Inflammatory macrophage treated with lipopolysaccharide for 4 hours (primary cell): ENCODE results near the gene SPA17.

Experiments
- DNase-seq: peaks from one replicate; pipeline ENCODE4 v3.0.0-alpha.2; 2020

The SPA17 gene

GRCh38 chr11:124673333-124674167, at the start of gene SPA17, which contains the start of gene SIAE:
Gene SPA17 (plus strand): TSS chr11:124673904. CDS start chr11:124675265, 1,361 bp downstream.
Gene SIAE (minus strand): TSS chr11:124673739. CDS start chr11:124673708, 31 bp downstream.
- DNase-seq, result peak; percentile 92

- no peak for DNase-seq
These were observed 48.1 kb upstream of the SPA17 start for GRCh38 chr11:124625504-124626168.

GRCh38 chr11:124627546-124627945, 46.2 kb upstream of the SPA17 start:
- DNase-seq, result peak; percentile 31

GRCh38 chr11:124629961-124630360, 43.7 kb upstream of the SPA17 start:
- no peak for DNase-seq

- no peak for DNase-seq
These were observed 40.3 kb upstream of the SPA17 start for GRCh38 chr11:124633355-124633754.

- no peak for DNase-seq
These were observed 37.8 kb upstream of the SPA17 start for GRCh38 chr11:124635932-124636331.

- DNase-seq, result no peak
These were observed 35.2 kb upstream of the SPA17 start for GRCh38 chr11:124638500-124638899.

- no peak for DNase-seq
These were observed 34.5 kb upstream of the SPA17 start for GRCh38 chr11:124639186-124639585.

- DNase-seq, result no peak
These were observed 33.0 kb upstream of the SPA17 start for GRCh38 chr11:124640666-124641065.

GRCh38 chr11:124642628-124643027, 31.1 kb upstream of the SPA17 start:
- DNase-seq, result no peak

GRCh38 chr11:124643042-124643604, 30.6 kb upstream of the SPA17 start:
- DNase-seq, result no peak

- peak; percentile 11 for DNase-seq
These were observed 29.9 kb upstream of the SPA17 start for GRCh38 chr11:124643605-124644425.

GRCh38 chr11:124644426-124645280, 29.1 kb upstream of the SPA17 start:
- DNase-seq, result peak; percentile 47

GRCh38 chr11:124646148-124646547, 27.6 kb upstream of the SPA17 start:
- DNase-seq, result no peak

GRCh38 chr11:124648610-124649009, 25.1 kb upstream of the SPA17 start:
- DNase-seq, result no peak

- no peak for DNase-seq
These were observed 16.7 kb upstream of the SPA17 start for GRCh38 chr11:124656774-124657630.

GRCh38 chr11:124657904-124658303, 15.8 kb upstream of the SPA17 start:
- DNase-seq, result no peak

- no peak for DNase-seq
These were observed 15.2 kb upstream of the SPA17 start for GRCh38 chr11:124658501-124658900.

- no peak for DNase-seq
These were observed 14.7 kb upstream of the SPA17 start for GRCh38 chr11:124658986-124659385.

- DNase-seq, result no peak
These were observed 12.2 kb upstream of the SPA17 start for GRCh38 chr11:124661553-124661952.

GRCh38 chr11:124662106-124662505, 11.6 kb upstream of the SPA17 start:
- no peak for DNase-seq
